Right lobe of liver (tissue), 6 donors: Measurements from ENCODE around the gene FNDC8. TPM values are rescaled to one million over a fixed set of nuclear protein-coding genes. Genes with fewer than 3 reads are reported as not detected.

ENCODE experiments used
- ATAC-seq, 4 donors: fragments of 200-7000 bp; cut with Tn5 transposase; one replicate each; pipeline ENCODE4 v1.9.1; 2020; ENCODE audit warnings: mild to moderate bottlenecking in 4 of 4, moderate library complexity in 4 of 4
- DNase-seq, 3 donors: peaks; one replicate each; pipeline ENCODE4 v3.0.0-alpha.2; 2020
- H3K27ac ChIP-seq, 3 donors: fragments of 200-600 bp; one replicate each; pipeline ENCODE4 v1.8.0; 2022
- H3K27me3 ChIP-seq, 2 donors: fragments of 200-600 bp; one replicate each; pipeline ENCODE4 v1.8.0; 2022
- H3K36me3 ChIP-seq, 4 donors: fragments of 200-600 bp; sonication (generic) in 1 of 4; one replicate each; pipeline versions ENCODE4 v1.5.1 to v1.8.0; 2017 to 2022; ENCODE audit warnings: control low read depth in 1 of 4
- H3K4me1 ChIP-seq, 4 donors: fragments of 200-600 bp; sonication (generic) in 1 of 4; one replicate each; pipeline versions ENCODE4 v1.5.1 to v1.8.0; 2017 to 2022; ENCODE audit warnings: control low read depth in 1 of 4
- H3K4me3 ChIP-seq, 3 donors: fragments of 200-600 bp; one replicate each; pipeline ENCODE4 v1.8.0; 2022
- H3K9me3 ChIP-seq, 4 donors: fragments of 200-600 bp; sonication (generic) in 1 of 4; one replicate each; pipeline versions ENCODE4 v1.5.1 to v1.8.0; 2017 to 2022; ENCODE audit warnings: control low read depth in 1 of 4
- CTCF ChIP-seq, 4 donors: fragments of 200-600 bp in 3 of 4; fragments of 450-650 bp in 1 of 4; IDR thresholded peaks; one replicate each; pipeline versions ENCODE4 v1.5.1 to v1.8.0; 2016 to 2022; ENCODE audit warnings: antibody characterized with exemption in 4 of 4, mild to moderate bottlenecking in 2 of 4
- POLR2A ChIP-seq: fragments of 450-650 bp; IDR thresholded peaks from one replicate; pipeline ENCODE4 v1.6.1; 2017; ENCODE audit warnings: antibody characterized with exemption, mild to moderate bottlenecking
- WGBS: methylation state at CpG from one replicate; pipeline ENCODE4 v1.1.6; 2018; ENCODE audit warnings: low coverage, low lambda C conversion rate; ENCODE audit not compliant: insufficient coverage; ENCODE audit errors: missing lambda C conversion rate; 5-methylcytosine and 5-hydroxymethylcytosine counted together
- intact Hi-C, 2 donors: fragments of 100-400 bp; cut with DNase I; formaldehyde crosslinking; loops; one replicate each; pipeline versions ENCODE4 v1.11.2 to v1.14.1; 2022
- total RNA-seq, 6 experiments: library from RNA; depleted of rRNA in 2 of 6; stranded (reverse); fragments of >200 nt in 2 of 6; fragmentation: NEBNext Ultra II Directional in 3 of 6; extraction: Animal tissue kit (Norgen Biotek cat#: 25700) in 3 of 6; gene quantifications; one replicate each; pipeline versions ENCODE4 v1.1.0 to v1.2.4, GENCODE V29; 2016 to 2023
- donor health status: DM: no; HTN: yes; CAD: no.
- donor health status: DM: no; HTN: no; CAD: no.
- donor health status: DM: no; HTN: no; CAD: no.
- donor health status: DM: no; HTN: yes; CAD: no.
- donor health status: DM: no; HTN: yes; CAD: no.

The FNDC8 gene
- total RNA-seq, 6 experiments from 2014 or later = not detected

GRCh38 chr17:35155246-35155645 lies 33.8 kb downstream of the FNDC8 start:
- H3K4me3 ChIP-seq = no peak overlapping the region
- H3K4me1 ChIP-seq = no peaks in the 10 kb centered on the region
- DNase-seq (peak in 1 of 3 donors; percentile 14), ATAC-seq (no peak)
- H3K27ac ChIP-seq = no peak overlapping the region
- no peaks in the 10 kb centered on the region for H3K9me3 ChIP-seq
- intact Hi-C loops = no loop called here
- H3K36me3 ChIP-seq = no peaks in the 10 kb centered on the region
- 75% methylated on average over 5 of the region's 7 CpGs for whole genome bisulfite sequencing
- no peak for TF ChIP-seq CTCF (IDR thresholded peaks at IDR 0.05)
- no peak for TF ChIP-seq POLR2A
- no peaks in the 10 kb centered on the region for H3K27me3 ChIP-seq

- no peak for TF ChIP-seq CTCF (IDR thresholded peaks at IDR 0.05)
- TF ChIP-seq POLR2A = no peak
- intact Hi-C loops = no loop called here
- H3K4me1 ChIP-seq = no peaks in the 10 kb centered on the region
- no peaks in the 10 kb centered on the region for H3K9me3 ChIP-seq
- ATAC-seq (no peak), DNase-seq (no peak)
- no peaks in the 10 kb centered on the region for H3K36me3 ChIP-seq
- no peak overlapping the region for H3K27ac ChIP-seq
- no peaks in the 10 kb centered on the region for H3K27me3 ChIP-seq
- WGBS = 43% methylated on average over 2 of the region's 2 CpGs
- H3K4me3 ChIP-seq = no peak overlapping the region
These were observed 38.5 kb downstream of the FNDC8 start for GRCh38 chr17:35159940-35160339.

GRCh38 chr17:35160354-35161201 lies 39.2 kb downstream of the FNDC8 start:
- DNase-seq = peak in 1 of 3 donors; percentile 14
- no peaks in the 10 kb centered on the region for H3K27me3 ChIP-seq
- WGBS = 53% methylated on average over 10 of the region's 13 CpGs
- intact Hi-C loops = no loop called here
- H3K4me3 ChIP-seq = no peak overlapping the region
- TF ChIP-seq CTCF (IDR thresholded peaks at IDR 0.05) = no peak
- TF ChIP-seq POLR2A = no peak
- no peak overlapping the region for H3K27ac ChIP-seq
- no peaks in the 10 kb centered on the region for H3K9me3 ChIP-seq
- ATAC-seq = peak in 2 of 4 donors; percentile 21 to 35
- H3K4me1 ChIP-seq = no peaks in the 10 kb centered on the region
- H3K36me3 ChIP-seq = no peaks in the 10 kb centered on the region

- TF ChIP-seq POLR2A (no peak), CTCF (IDR thresholded peaks at IDR 0.05) (no peak)
- no peak for DNase-seq
- no peaks in the 10 kb centered on the region for H3K4me1 ChIP-seq
- no peaks in the 10 kb centered on the region for H3K9me3 ChIP-seq
- intact Hi-C loops = no loop called here
- WGBS = 46% methylated on average over 3 of the region's 3 CpGs
- H3K4me3 ChIP-seq = no peak overlapping the region
- no peaks in the 10 kb centered on the region for H3K36me3 ChIP-seq
- H3K27me3 ChIP-seq = no peaks in the 10 kb centered on the region
- ATAC-seq = peak in 2 of 4 donors; percentile 16 to 28
- no peak overlapping the region for H3K27ac ChIP-seq
These were observed 39.9 kb downstream of the FNDC8 start for GRCh38 chr17:35161281-35161761.
